22Rv1 (cell line): ENCODE data around the gene BLMH.

Source experiments
- CTCF ChIP-seq: fragments of 450-650 bp; IDR thresholded peaks from 2 replicates; pipeline ENCODE4 v1.5.1; 2017; ENCODE audit warnings: mild to moderate bottlenecking
- ZFX ChIP-seq: fragments of 450-650 bp; IDR thresholded peaks from 2 replicates; pipeline ENCODE4 v1.6.1; 2017; ENCODE audit warnings: antibody characterized with exemption, borderline replicate concordance

- TF ChIP-seq CTCF (no peak), ZFX (no peak)
Measured at GRCh38 chr17:30291543-30292285, at the start of gene BLMH.
